DND-41 (cell line): ENCODE measurements around the gene KLRD1.

Experiments
- EZH2 ChIP-seq: IDR thresholded peaks from 3 replicates; pipeline ENCODE4 v1.6.1; 2012; ENCODE audit warnings: borderline replicate concordance, low read depth, mild to moderate bottlenecking, moderate library complexity, low read length, inconsistent platforms; ENCODE audit not compliant: severe bottlenecking
- TF ChIP-seq, protein P1 (sequence below): IDR thresholded peaks from 2 replicates; pipeline ENCODE4 v1.5.1; 2012; ENCODE audit warnings: borderline replicate concordance, low read length, moderate library complexity, mild to moderate bottlenecking; ENCODE audit not compliant: poor library complexity, severe bottlenecking; ENCODE audit errors: extremely low read depth

DNA sequence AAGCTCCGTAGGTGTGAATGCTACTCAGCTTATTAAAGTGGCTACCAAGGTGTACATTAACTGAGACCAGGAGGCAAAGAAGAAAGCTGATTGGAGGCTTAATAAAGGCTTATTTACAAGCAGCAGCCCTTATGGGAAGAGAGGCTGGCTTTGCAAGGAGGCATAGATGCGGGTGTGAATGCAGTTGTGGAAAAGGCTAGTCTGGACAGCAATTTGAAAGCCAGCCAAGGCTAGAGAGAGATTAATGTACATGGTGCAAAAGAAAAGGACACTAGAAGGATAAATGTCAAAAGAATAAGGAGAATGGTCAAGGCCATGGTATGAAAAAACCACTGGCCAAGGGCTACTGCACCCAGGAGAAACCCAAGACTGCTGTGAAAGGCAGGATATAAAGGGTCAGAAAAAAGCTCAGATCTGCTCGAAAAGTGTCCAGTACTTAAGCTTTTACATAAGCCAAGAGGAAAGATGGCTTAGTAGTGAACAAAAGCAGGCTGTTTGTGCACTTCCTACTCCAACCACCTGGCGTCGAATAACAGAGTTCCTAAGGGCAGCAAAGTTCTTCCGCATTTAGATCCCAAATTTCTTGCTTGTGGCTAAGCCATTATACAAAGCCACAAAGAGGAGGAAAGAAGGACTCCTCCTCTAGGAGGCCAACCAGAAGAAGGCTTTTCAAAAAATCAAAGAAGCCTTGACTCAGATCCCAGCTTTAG lies 58.2 kb downstream of the KLRD1 start:
- TF ChIP-seq, protein P1, sequence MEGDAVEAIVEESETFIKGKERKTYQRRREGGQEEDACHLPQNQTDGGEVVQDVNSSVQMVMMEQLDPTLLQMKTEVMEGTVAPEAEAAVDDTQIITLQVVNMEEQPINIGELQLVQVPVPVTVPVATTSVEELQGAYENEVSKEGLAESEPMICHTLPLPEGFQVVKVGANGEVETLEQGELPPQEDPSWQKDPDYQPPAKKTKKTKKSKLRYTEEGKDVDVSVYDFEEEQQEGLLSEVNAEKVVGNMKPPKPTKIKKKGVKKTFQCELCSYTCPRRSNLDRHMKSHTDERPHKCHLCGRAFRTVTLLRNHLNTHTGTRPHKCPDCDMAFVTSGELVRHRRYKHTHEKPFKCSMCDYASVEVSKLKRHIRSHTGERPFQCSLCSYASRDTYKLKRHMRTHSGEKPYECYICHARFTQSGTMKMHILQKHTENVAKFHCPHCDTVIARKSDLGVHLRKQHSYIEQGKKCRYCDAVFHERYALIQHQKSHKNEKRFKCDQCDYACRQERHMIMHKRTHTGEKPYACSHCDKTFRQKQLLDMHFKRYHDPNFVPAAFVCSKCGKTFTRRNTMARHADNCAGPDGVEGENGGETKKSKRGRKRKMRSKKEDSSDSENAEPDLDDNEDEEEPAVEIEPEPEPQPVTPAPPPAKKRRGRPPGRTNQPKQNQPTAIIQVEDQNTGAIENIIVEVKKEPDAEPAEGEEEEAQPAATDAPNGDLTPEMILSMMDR: peak; percentile 28
- TF ChIP-seq EZH2: no peak
